ENCODE results near the gene DOCK11.

Gene DOCK11

GRCh38 chrX:118564498-118564897 is 68.9 kb downstream of the DOCK11 start:
- no peak overlapping the region for H3K27ac ChIP-seq (ENCODE audit: extremely low read depth, low read depth, low read length)
- CTCF ChIA-PET: no interaction called here

GRCh38 chrX:118565853-118566252 is 70.2 kb downstream of the DOCK11 start:
- ChIA-PET POLR2A (no interaction called here), CTCF (interaction anchor here (1.0 kb wide), 1 partner anchor 36 kb away, joined by 3 read pairs; no protein-coding TSS in a partner anchor)
- Histone ChIP-seq H3K36me3 (ENCODE audit: control insufficient read depth in 2 of 2, insufficient read depth in 1 of 2, low read length in 2 of 2) (peaks cover 0 to 4% of the 10 kb centered on the region in 2 experiments; a peak in 1 of 3 replicates), H3K4me3 (ENCODE audit: low read depth, low read length) (no peak overlapping the region), H3K9me3 (ENCODE audit: control insufficient read depth, insufficient read depth, low read depth, low read length) (no peaks in the 10 kb centered on the region), H3K27ac (ENCODE audit: extremely low read depth, low read depth, low read length) (no peak overlapping the region), H3K4me1 (ENCODE audit: control insufficient read depth, insufficient read depth, low read length) (no peaks in the 10 kb centered on the region)
- TF ChIP-seq ZNF133 (tag by site-specific recombination; IDR thresholded peaks at IDR 0.05) (no peak), HOXD13 (CRISPR knock-in tag; IDR thresholded peaks at IDR 0.05; ENCODE audit: borderline replicate concordance) (no peak), ZNF292 (tag by site-specific recombination; IDR thresholded peaks at IDR 0.05; ENCODE audit: borderline replicate concordance, low read depth) (no peak), MYNN (tag by site-specific recombination; IDR thresholded peaks at IDR 0.05; ENCODE audit: borderline replicate concordance) (no peak), ZNF664 (tag by site-specific recombination; IDR thresholded peaks at IDR 0.05) (no peak)

More at GRCh38 chrX:118564498-118564897, 68.9 kb downstream of the DOCK11 start:
- H3K4me1 ChIP-seq (ENCODE audit: control insufficient read depth, insufficient read depth, low read length): no peaks in the 10 kb centered on the region
- TF ChIP-seq KLF10 (tag by site-specific recombination; IDR thresholded peaks at IDR 0.05): no peak
- TF ChIP-seq ZNF366 (tag by site-specific recombination; conservative IDR thresholded peaks at IDR 0.05): peak; percentile 62
- H3K36me3 ChIP-seq (ENCODE audit: control insufficient read depth in 2 of 2, insufficient read depth in 1 of 2, low read length in 2 of 2): peaks cover 0 to 4% of the 10 kb centered on the region in 2 experiments; a peak in 1 of 3 replicates
- no peaks in the 10 kb centered on the region for H3K9me3 ChIP-seq (ENCODE audit: control insufficient read depth, insufficient read depth, low read depth, low read length)
- H3K4me3 ChIP-seq (ENCODE audit: low read depth, low read length): no peak overlapping the region
- POLR2A ChIA-PET: no interaction called here

GRCh38 chrX:118566359-118566758 is 70.7 kb downstream of the DOCK11 start:
- H3K9me3 ChIP-seq (ENCODE audit: control insufficient read depth, insufficient read depth, low read depth, low read length): no peaks in the 10 kb centered on the region
- CTCF ChIA-PET: interaction anchor here (1.0 kb wide), 1 partner anchor 35 kb away, joined by 3 read pairs; no protein-coding TSS in a partner anchor
- POLR2A ChIA-PET: no interaction called here
- no peak overlapping the region for H3K27ac ChIP-seq (ENCODE audit: extremely low read depth, low read depth, low read length)
- H3K36me3 ChIP-seq (ENCODE audit: control insufficient read depth in 2 of 2, insufficient read depth in 1 of 2, low read length in 2 of 2): peaks cover 0 to 4% of the 10 kb centered on the region in 2 experiments; a peak in 1 of 3 replicates
- TF ChIP-seq SALL2 (tag by site-specific recombination; IDR thresholded peaks at IDR 0.05; ENCODE audit: borderline replicate concordance): no peak
- TF ChIP-seq ZNF596 (tag by site-specific recombination; IDR thresholded peaks at IDR 0.05): no peak
- no peak for TF ChIP-seq TRIM28 (IDR thresholded peaks at IDR 0.05; ENCODE audit: borderline replicate concordance, low read length)
- no peak for TF ChIP-seq ZNF510 (tag by site-specific recombination; IDR thresholded peaks at IDR 0.05; ENCODE audit: insufficient replicate concordance)
- no peak for TF ChIP-seq GLI4 (tag by site-specific recombination; IDR thresholded peaks at IDR 0.05)
- TF ChIP-seq HOXC10 (CRISPR knock-in tag; IDR thresholded peaks at IDR 0.05): no peak
- TF ChIP-seq ZNF600 (tag by site-specific recombination; IDR thresholded peaks at IDR 0.05): no peak
- H3K4me3 ChIP-seq (ENCODE audit: low read depth, low read length): no peak overlapping the region
- no peaks in the 10 kb centered on the region for H3K4me1 ChIP-seq (ENCODE audit: control insufficient read depth, insufficient read depth, low read length)

GRCh38 chrX:118569676-118570075 is 74.1 kb downstream of the DOCK11 start:
- POLR2A ChIA-PET: no interaction called here
- no peak overlapping the region for H3K4me3 ChIP-seq (ENCODE audit: low read depth, low read length)
- no peaks in the 10 kb centered on the region for H3K9me3 ChIP-seq (ENCODE audit: control insufficient read depth, insufficient read depth, low read depth, low read length)
- peaks cover 4% of the 10 kb centered on the region in 2 experiments; a peak in 2 of 3 replicates for H3K36me3 ChIP-seq (ENCODE audit: control insufficient read depth in 2 of 2, insufficient read depth in 1 of 2, low read length in 2 of 2)
- H3K27ac ChIP-seq (ENCODE audit: extremely low read depth, low read depth, low read length): no peak overlapping the region
- CTCF ChIA-PET: no interaction called here
- TF ChIP-seq ZNF518A (tag by site-specific recombination; conservative IDR thresholded peaks at IDR 0.05; ENCODE audit: low read depth): no peak
- TF ChIP-seq GLI2 (tag by site-specific recombination; IDR thresholded peaks at IDR 0.05; ENCODE audit: borderline replicate concordance, low read depth): no peak
- no peak for TF ChIP-seq REPIN1 (tag by site-specific recombination; IDR thresholded peaks at IDR 0.05; ENCODE audit: low read depth)
- no peak for TF ChIP-seq IKZF3 (tag by site-specific recombination; IDR thresholded peaks at IDR 0.05)
- TF ChIP-seq ZFP69B (tag by site-specific recombination; IDR thresholded peaks at IDR 0.05): no peak
- no peak for TF ChIP-seq ZNF560 (tag by site-specific recombination; IDR thresholded peaks at IDR 0.05; ENCODE audit: borderline replicate concordance)
- no peak for TF ChIP-seq EGR2 (tag by site-specific recombination; IDR thresholded peaks at IDR 0.05; ENCODE audit: low read depth)
- TF ChIP-seq ZNF433 (tag by site-specific recombination; IDR thresholded peaks at IDR 0.05; ENCODE audit: low read depth): no peak
- no peak for TF ChIP-seq ZNF530 (tag by site-specific recombination; IDR thresholded peaks at IDR 0.05; ENCODE audit: low read depth)
- TF ChIP-seq ZNF514 (tag by site-specific recombination; IDR thresholded peaks at IDR 0.05): no peak
- TF ChIP-seq MEIS1 (CRISPR knock-in tag; IDR thresholded peaks at IDR 0.05; ENCODE audit: borderline replicate concordance): no peak
- no peak for TF ChIP-seq ZNF664 (tag by site-specific recombination; IDR thresholded peaks at IDR 0.05)
- no peak for TF ChIP-seq ZNF610 (tag by site-specific recombination; IDR thresholded peaks at IDR 0.05; ENCODE audit: borderline replicate concordance)
- H3K4me1 ChIP-seq (ENCODE audit: control insufficient read depth, insufficient read depth, low read length): no peaks in the 10 kb centered on the region

Data from HEK293 (cell line).